CD14-positive monocyte (primary cell): ENCODE results near the gene PLAC9. TPM values are rescaled to one million over a fixed set of nuclear protein-coding genes. Genes with fewer than 3 reads are reported as not detected.
"Not testable (repeated sequence)": the region's sequence is repeated elsewhere in the genome, so short reads cannot be mapped to it uniquely, and the experiment has no call there.

Experiments
- DNase-seq, 3 donors: peaks; one replicate each; pipeline ENCODE4 v3.0.0-alpha.2; 2011 to 2022
- H2AFZ ChIP-seq: 2 replicates; pipeline ENCODE4 v1.6.0; 2012; ENCODE audit warnings: mild to moderate bottlenecking, low read depth, low read length, inconsistent platforms; ENCODE audit not compliant: insufficient read depth, poor library complexity, severe bottlenecking
- H3K27ac ChIP-seq, 2 donors: 1 replicate in 1 of 2; 2 replicates in 1 of 2; pipeline ENCODE4 v1.5.1; 2012 to 2013; ENCODE audit warnings: low read length in 2 of 2, control low read depth in 1 of 2, inconsistent platforms in 1 of 2, low read depth in 1 of 2, mild to moderate bottlenecking in 1 of 2
- H3K27me3 ChIP-seq, 2 donors: one replicate each; pipeline versions ENCODE4 v1.6.0 to v1.6.1; 2011 to 2013; ENCODE audit warnings: low read length in 2 of 2; ENCODE audit not compliant: control insufficient read depth in 2 of 2, insufficient read depth in 2 of 2
- H3K36me3 ChIP-seq, 2 donors: replicated peaks in 1 of 2; 1 replicate in 1 of 2; 2 replicates in 1 of 2; pipeline versions ENCODE4 v1.5.1 to v1.6.1; 2012 to 2013; ENCODE audit warnings: low read length in 2 of 2, control low read depth in 1 of 2, inconsistent platforms in 1 of 2, mild to moderate bottlenecking in 1 of 2; ENCODE audit not compliant: insufficient read depth in 2 of 2, control insufficient read depth in 1 of 2
- H3K4me1 ChIP-seq, 2 donors: 1 replicate in 1 of 2; 2 replicates in 1 of 2; pipeline versions ENCODE4 v1.5.1 to v1.6.1; 2012 to 2013; ENCODE audit warnings: low read length in 2 of 2, control low read depth in 1 of 2, inconsistent platforms in 1 of 2, mild to moderate bottlenecking in 1 of 2, moderate library complexity in 1 of 2; ENCODE audit not compliant: insufficient read depth in 2 of 2, control insufficient read depth in 1 of 2
- H3K4me2 ChIP-seq: replicated peaks from 2 replicates; pipeline ENCODE3; 2012; ENCODE audit warnings: low read length, moderate library complexity, mild to moderate bottlenecking; ENCODE audit not compliant: poor library complexity, severe bottlenecking; ENCODE audit errors: extremely low read depth
- H3K4me3 ChIP-seq, 3 experiments: fragments of 200-600 bp in 1 of 3; sonication (generic) in 1 of 3; replicated peaks in 1 of 3; 1 replicate in 2 of 3; 2 replicates in 1 of 3; pipeline ENCODE4 v1.5.1; 2011 to 2013; ENCODE audit warnings: low read length in 3 of 3, mild to moderate bottlenecking in 3 of 3, control low read depth in 2 of 3, low read depth in 2 of 3, inconsistent platforms in 1 of 3, moderate library complexity in 1 of 3
- H3K79me2 ChIP-seq: 2 replicates; pipeline ENCODE4 v1.6.0; 2012; ENCODE audit warnings: mild to moderate bottlenecking, control low read depth, inconsistent platforms, low read length, moderate library complexity; ENCODE audit not compliant: insufficient read depth
- H3K9ac ChIP-seq: 2 replicates; pipeline ENCODE4 v1.6.0; 2017; ENCODE audit warnings: low read length, mild to moderate bottlenecking; ENCODE audit not compliant: insufficient read depth, poor library complexity, severe bottlenecking
- H3K9me3 ChIP-seq, 2 donors: replicated peaks in 1 of 2; 1 replicate in 1 of 2; 2 replicates in 1 of 2; pipeline versions ENCODE4 v1.5.1 to v1.6.1; 2012 to 2013; ENCODE audit warnings: low read length in 2 of 2, control low read depth in 1 of 2; ENCODE audit not compliant: control insufficient read depth in 1 of 2, insufficient read depth in 1 of 2
- H4K20me1 ChIP-seq: 2 replicates; pipeline ENCODE4 v1.6.0; 2012; ENCODE audit warnings: mild to moderate bottlenecking, low read length, control low read depth, moderate library complexity; ENCODE audit not compliant: insufficient read depth
- H3K27ac Mint-ChIP-seq, 7 donors: one replicate each; pipeline ENCODE4 v1.8.0; 2020; ENCODE audit warnings: mild to moderate bottlenecking in 7 of 7, mixed read lengths in 7 of 7, moderate library complexity in 6 of 7, inconsistent platforms in 2 of 7
- H3K27me3 Mint-ChIP-seq, 3 donors: one replicate each; pipeline ENCODE4 v1.8.0; 2021 to 2022; ENCODE audit warnings: low read depth in 3 of 3, mild to moderate bottlenecking in 3 of 3, mixed read lengths in 3 of 3, moderate library complexity in 3 of 3, inconsistent platforms in 1 of 3
- H3K36me3 Mint-ChIP-seq, 2 donors: one replicate each; pipeline ENCODE4 v1.8.0; 2020; ENCODE audit warnings: mixed read lengths in 2 of 2, inconsistent platforms in 1 of 2, mild to moderate bottlenecking in 1 of 2
- H3K4me1 Mint-ChIP-seq: one replicate; pipeline ENCODE4 v1.8.0; 2020; ENCODE audit warnings: mild to moderate bottlenecking, mixed read lengths
- H3K4me3 Mint-ChIP-seq, 2 donors: one replicate each; pipeline ENCODE4 v1.8.0; 2020; ENCODE audit warnings: mild to moderate bottlenecking in 2 of 2, mixed read lengths in 2 of 2, moderate library complexity in 1 of 2
- H3K9me3 Mint-ChIP-seq, 7 donors: one replicate each; pipeline ENCODE4 v1.8.0; 2020 to 2022; ENCODE audit warnings: mixed read lengths in 7 of 7, mild to moderate bottlenecking in 6 of 7, moderate library complexity in 6 of 7, inconsistent platforms in 2 of 7
- CTCF ChIP-seq: fragments of 200-600 bp; IDR thresholded peaks from one replicate; pipeline ENCODE4 v1.8.0; 2022; ENCODE audit warnings: antibody characterized with exemption, mild to moderate bottlenecking
- WGBS: methylation state at CpG from one replicate; pipeline ENCODE4 v1.1.5; 2013; ENCODE audit warnings: missing lambda C conversion rate; ENCODE audit not compliant: insufficient coverage; 5-methylcytosine and 5-hydroxymethylcytosine counted together
- intact Hi-C, 2 donors: fragments of 100-400 bp; cut with micrococcal nuclease; formaldehyde crosslinking; loops; one replicate each; pipeline versions ENCODE4 v1.15.0 to v1.15.1; 2023
- polyA plus RNA-seq, 3 donors: library from polyadenylated mRNA; depleted of rRNA in 1 of 3; unstranded in 2 of 3; stranded (reverse) in 1 of 3; fragments of 300-500 nt in 2 of 3; fragments of >200 nt in 1 of 3; fragmentation: Illumina TruSeq in 2 of 3; gene quantifications; 1 replicate in 2 of 3; 2 replicates in 1 of 3; pipeline ENCODE4 v1.2.3, GENCODE V29; 2012 to 2021

PLAC9 gene
- polyA plus RNA-seq, 3 donors = not detected

GRCh38 chr10:80094231-80094630, 38.3 kb upstream of the PLAC9 start:
- H3K36me3 ChIP-seq = no peaks in the 10 kb centered on the region
- no peaks in the 10 kb centered on the region for H3K79me2 ChIP-seq
- Mint-ChIP-seq H3K4me3 (no peak overlapping the region), H3K27me3 (peaks cover 2 to 4% (median 2%) of the 10 kb centered on the region in 3 donors), H3K9me3 (peaks cover 0 to 3% (median 0%) of the 10 kb centered on the region in 7 donors), H3K36me3 (peaks cover 8 to 11% of the 10 kb centered on the region in 2 donors), H3K4me1 (no peaks in the 10 kb centered on the region), H3K27ac (no peak overlapping the region)
- H2AFZ ChIP-seq = no peak overlapping the region
- no peaks in the 10 kb centered on the region for H3K9me3 ChIP-seq
- H3K4me1 ChIP-seq = no peaks in the 10 kb centered on the region
- H3K9ac ChIP-seq = no peak overlapping the region
- no peak overlapping the region for H3K4me3 ChIP-seq
- no peak overlapping the region for H3K27ac ChIP-seq
- H4K20me1 ChIP-seq = no peaks in the 10 kb centered on the region
- no peak overlapping the region for H3K4me2 ChIP-seq
- no CpG with 5 or more reads among the region's 2 CpGs for WGBS
- intact Hi-C loops = no loop called here
- H3K27me3 ChIP-seq = no peaks in the 10 kb centered on the region
- DNase-seq = no peak
- TF ChIP-seq CTCF = no peak

- H3K36me3 Mint-ChIP-seq, H4K20me1 ChIP-seq, H3K9me3 Mint-ChIP-seq, H3K27ac ChIP-seq, H3K27ac Mint-ChIP-seq, H3K4me1 Mint-ChIP-seq, H3K9ac ChIP-seq, H3K9me3 ChIP-seq, H3K4me2 ChIP-seq, DNase-seq, H3K4me3 ChIP-seq, H3K27me3 ChIP-seq, H3K79me2 ChIP-seq, H2AFZ ChIP-seq, H3K27me3 Mint-ChIP-seq, H3K4me1 ChIP-seq, H3K4me3 Mint-ChIP-seq, H3K36me3 ChIP-seq, intact Hi-C loops: not testable (repeated sequence)
- no CpG with 5 or more reads among the region's 2 CpGs for WGBS
Measured at GRCh38 chr10:80098272-80098671, 34.3 kb upstream of the PLAC9 start.

GRCh38 chr10:80099295-80099694, 33.2 kb upstream of the PLAC9 start:
- H3K4me2 ChIP-seq, H2AFZ ChIP-seq, H4K20me1 ChIP-seq, H3K36me3 ChIP-seq, H3K9me3 Mint-ChIP-seq, H3K9ac ChIP-seq, H3K36me3 Mint-ChIP-seq, intact Hi-C loops, H3K27ac Mint-ChIP-seq, H3K27ac ChIP-seq, H3K4me1 Mint-ChIP-seq, H3K4me3 Mint-ChIP-seq, H3K4me3 ChIP-seq, H3K27me3 ChIP-seq, H3K9me3 ChIP-seq, H3K27me3 Mint-ChIP-seq, DNase-seq, H3K4me1 ChIP-seq, H3K79me2 ChIP-seq: not testable (repeated sequence)
- 90% methylated on average over 7 of the region's 8 CpGs for WGBS
